GM10266 (cell line): ENCODE results near the gene ELMO2.
"Not testable (repeated sequence)": the region's sequence is repeated elsewhere in the genome, so short reads cannot be mapped to it uniquely, and the experiment has no call there.

ENCODE experiments used
- DNase-seq: peaks from one replicate; pipeline ENCODE4 v3.0.0; 2012; ENCODE audit errors: extremely low spot score
- TF ChIP-seq, protein P1 (sequence below): IDR thresholded peaks from 2 replicates; pipeline ENCODE4 v1.5.1; 2012; ENCODE audit warnings: mild to moderate bottlenecking, low read depth; ENCODE audit not compliant: control insufficient read depth, insufficient read depth; ENCODE audit errors: missing control alignments

Gene ELMO2

DNA sequence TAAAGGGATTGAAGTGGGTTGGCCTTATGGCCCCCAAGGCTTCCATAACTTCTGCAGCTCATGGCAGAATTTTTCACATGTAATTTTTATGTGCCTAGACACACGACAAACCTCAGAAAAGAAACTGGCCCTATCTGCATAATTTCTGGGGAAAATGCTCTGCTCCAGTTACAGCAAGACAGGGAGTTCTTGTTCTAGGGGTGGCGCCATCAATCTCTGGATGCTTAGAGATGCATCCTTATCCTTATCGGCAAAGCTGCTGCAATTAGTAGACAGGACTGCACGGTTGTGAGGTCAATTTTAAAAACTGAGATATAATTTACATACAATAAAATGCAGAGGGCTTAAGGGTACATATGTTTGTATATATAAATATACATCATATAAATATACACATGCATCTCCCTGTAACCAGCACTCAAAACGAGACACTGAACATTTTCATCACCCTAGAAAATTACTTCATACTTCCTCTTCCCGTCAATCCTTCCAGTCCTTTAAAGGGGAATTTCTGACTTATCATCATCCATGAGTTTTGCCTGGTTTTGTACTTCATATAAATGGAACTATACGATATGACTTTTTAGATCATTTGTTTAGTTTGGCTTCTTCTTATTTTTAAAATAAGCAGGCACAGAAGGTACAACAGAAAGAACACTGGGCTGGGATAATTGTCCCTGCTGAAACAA, 10.2 kb downstream of the ELMO2 start:
- no peak for DNase-seq
- TF ChIP-seq, protein P1, sequence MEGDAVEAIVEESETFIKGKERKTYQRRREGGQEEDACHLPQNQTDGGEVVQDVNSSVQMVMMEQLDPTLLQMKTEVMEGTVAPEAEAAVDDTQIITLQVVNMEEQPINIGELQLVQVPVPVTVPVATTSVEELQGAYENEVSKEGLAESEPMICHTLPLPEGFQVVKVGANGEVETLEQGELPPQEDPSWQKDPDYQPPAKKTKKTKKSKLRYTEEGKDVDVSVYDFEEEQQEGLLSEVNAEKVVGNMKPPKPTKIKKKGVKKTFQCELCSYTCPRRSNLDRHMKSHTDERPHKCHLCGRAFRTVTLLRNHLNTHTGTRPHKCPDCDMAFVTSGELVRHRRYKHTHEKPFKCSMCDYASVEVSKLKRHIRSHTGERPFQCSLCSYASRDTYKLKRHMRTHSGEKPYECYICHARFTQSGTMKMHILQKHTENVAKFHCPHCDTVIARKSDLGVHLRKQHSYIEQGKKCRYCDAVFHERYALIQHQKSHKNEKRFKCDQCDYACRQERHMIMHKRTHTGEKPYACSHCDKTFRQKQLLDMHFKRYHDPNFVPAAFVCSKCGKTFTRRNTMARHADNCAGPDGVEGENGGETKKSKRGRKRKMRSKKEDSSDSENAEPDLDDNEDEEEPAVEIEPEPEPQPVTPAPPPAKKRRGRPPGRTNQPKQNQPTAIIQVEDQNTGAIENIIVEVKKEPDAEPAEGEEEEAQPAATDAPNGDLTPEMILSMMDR, result no peak

DNA sequence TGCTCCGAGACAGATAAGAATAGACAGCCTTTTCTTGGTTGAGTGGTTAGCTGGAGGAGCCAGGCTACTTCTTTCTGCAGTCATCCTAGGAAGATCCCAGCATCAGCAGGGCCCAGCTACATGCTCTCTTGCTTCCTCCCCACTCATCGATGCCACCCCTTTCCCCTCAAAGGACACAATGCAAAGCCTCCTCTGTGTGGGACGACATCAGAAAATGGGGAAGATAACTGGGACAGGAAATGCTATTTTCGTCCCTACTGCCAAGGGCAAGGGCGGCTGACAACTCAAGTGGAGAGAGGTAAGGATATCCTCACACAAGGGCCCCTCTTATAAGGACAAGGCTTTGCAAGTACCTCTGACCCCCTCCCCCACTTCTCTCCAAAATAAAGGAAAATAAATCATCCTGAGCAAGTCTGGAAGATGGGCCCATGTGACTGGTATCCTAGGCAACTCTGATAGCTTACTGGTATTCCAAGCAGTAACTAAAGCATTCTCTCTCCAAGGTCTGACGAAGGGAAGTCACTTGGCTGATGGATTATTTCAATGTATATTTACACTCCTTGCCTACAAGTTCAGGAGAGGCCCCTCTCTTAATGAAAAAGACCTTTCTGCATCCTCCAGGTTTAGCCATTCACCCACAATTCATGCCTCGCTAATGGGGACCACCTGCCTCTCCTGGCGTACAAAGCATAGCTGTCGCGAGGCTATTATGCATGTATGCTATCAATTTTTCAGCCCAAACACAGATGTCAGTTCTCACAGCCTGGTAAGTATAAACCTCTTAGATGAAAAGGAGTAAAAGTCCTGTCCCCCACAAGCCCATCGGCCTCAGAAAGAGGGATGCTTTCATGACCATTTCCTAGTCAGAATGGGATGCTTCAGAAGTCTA, 11.3 kb downstream of the ELMO2 start:
- DNase-seq, result no peak
- TF ChIP-seq, protein P1, result no peak

DNA sequence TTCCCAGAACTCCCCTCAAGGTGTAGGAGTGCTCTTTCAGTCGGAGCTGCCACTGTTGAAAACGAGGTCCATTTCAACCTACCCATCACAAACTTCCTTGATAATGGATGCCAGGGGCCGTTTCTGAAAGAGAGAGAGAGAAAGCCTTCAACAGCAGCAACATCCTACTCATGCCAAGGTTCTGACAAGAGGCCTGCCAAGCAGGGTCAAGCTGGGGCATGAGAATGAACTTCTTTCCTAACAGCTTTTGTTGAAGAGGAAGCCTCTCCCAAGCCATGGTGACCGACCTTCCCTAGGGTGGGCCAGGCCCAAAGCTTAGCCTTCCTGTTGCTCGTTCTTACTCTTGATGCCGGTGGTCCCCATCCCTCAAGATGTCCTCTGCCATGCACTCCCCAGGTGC, 12.4 kb downstream of the ELMO2 start:
- DNase-seq, result no peak
- TF ChIP-seq, protein P1, result no peak

GRCh38 chr20:46388937-46389336, 17.5 kb downstream of the ELMO2 start:
- DNase-seq, result no peak
- TF ChIP-seq, protein P1, result no peak

DNA sequence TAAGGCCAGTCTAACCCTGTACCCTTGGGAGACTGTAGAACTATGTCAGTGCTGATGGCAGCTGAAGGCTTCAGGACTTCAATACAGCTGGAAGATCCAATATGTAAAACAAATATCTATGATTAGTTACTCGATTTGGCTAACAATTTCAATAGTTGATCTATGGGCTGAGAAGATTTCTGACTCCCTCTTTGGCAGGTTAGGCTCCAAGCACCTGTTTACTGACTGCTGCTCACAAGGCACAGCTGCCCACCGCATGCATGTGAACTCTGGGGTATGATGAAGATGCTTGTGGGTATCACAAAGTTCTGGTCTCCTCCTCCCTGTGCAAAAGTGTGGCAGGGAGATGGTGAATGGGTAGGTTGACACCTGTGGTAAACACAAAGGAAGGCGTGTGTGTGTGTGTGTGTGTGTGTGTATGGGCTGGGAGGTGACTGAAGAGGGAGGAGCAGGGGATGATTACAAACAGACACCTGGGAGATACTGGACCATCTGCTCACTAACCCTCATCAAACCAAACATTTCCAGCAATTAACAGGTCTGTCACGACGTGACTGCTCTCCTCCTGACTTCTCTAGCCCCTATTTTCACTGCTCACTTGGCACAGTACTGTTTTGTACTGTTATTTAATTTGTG, 18.1 kb downstream of the ELMO2 start:
- TF ChIP-seq, protein P1, result no peak
- DNase-seq, result no peak

DNA sequence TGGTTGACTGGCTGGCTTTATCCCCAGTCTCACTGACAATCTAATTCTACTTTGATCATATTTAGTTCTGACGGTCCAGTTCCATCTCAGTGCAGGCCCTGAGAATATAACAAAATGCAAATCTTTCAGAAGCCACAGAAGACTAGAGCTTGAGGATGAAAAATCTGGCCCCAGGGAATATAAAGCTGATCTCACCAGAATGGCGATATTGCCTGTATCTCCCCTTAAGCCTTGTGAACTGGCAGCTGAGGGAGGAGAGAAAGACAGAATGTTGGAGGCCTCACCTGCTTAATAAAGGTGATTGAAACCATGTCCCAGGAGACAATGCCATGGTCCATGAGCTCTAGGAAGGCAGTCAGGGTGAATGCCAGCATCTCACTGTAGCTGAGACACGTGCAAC, 19.4 kb downstream of the ELMO2 start:
- not testable (repeated sequence) for DNase-seq

GRCh38 chr20:46378412-46379009, 27.9 kb downstream of the ELMO2 start:
- TF ChIP-seq, protein P1, result no peak
- DNase-seq, result no peak
